Fibroblast of the conjunctiva (primary cell): Measurements from ENCODE around the gene PAXX.

Experiments
- DNase-seq: peaks from one replicate; pipeline ENCODE4 v3.0.0-alpha.2; 2010; ENCODE audit warnings: low read depth

The PAXX gene

GRCh38 chr9:136952876-136953770 is 39.1 kb upstream of the PAXX start:
- DNase-seq, result no peak

- DNase-seq, result no peak
These were observed 38.4 kb upstream of the PAXX start for GRCh38 chr9:136953771-136954269.

- DNase-seq, result no peak
These were observed 37.7 kb upstream of the PAXX start for GRCh38 chr9:136954270-136955083.

GRCh38 chr9:136955202-136955942 is 36.9 kb upstream of the PAXX start:
- DNase-seq, result no peak

GRCh38 chr9:136955943-136956335 is 36.3 kb upstream of the PAXX start:
- DNase-seq, result no peak

DNA sequence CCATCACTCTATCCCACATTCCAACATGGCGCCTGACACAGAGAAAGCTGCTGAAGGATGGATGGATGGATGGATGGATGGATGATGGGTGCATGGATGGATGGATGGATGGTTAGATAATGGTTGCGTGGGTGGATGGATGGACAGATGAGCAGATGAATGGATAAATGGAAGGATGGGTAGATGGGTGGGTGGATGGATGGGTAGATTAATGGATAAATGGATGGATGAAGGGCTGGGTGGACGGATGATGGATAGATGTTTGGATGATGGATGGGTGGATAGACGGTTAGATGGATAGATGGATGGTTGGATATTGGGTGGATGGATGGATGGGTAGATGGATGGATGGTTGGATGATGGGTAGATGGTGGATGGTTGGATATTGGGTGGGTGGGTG is 35.6 kb upstream of the PAXX start:
- no peak for DNase-seq

DNA sequence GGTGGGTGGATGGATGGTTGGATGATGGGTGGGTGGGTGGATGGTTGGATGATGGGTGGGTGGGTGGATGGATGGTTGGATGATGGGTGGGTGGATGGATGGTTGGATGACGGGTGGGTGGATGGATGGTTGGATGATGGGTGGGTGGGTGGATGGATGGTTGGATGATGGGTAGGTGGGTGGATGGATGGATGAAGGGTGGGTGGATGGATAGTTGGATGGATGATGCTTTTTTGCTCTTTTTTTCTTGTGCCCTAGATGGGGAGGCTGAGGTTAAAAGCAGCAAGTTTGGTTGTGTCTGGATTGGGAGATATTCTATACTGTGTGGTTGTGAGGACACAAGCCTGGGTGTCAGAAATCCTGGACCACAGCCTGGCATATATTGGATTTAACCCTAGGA is 34.8 kb upstream of the PAXX start:
- no peak for DNase-seq

DNA sequence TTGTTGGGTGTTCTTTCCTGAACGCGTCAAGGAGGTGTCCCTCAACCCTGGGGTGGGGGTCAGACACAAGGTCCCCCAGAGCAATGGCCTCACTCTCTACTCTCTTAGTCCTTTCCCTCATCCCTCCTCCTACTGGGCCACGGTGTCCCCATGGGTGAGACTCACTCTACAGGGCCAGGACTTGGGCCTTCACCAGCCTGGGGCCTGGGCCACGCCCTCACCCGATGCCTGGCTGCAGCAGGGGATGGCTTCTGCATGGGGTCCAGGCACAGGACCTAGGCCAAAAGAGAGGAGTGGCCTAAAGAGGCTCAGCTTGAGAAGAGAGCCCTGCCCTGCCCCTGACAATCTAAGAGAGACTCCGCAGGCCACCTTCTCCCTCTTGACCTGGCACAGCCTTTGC is 34.3 kb upstream of the PAXX start:
- DNase-seq, result no peak

DNA sequence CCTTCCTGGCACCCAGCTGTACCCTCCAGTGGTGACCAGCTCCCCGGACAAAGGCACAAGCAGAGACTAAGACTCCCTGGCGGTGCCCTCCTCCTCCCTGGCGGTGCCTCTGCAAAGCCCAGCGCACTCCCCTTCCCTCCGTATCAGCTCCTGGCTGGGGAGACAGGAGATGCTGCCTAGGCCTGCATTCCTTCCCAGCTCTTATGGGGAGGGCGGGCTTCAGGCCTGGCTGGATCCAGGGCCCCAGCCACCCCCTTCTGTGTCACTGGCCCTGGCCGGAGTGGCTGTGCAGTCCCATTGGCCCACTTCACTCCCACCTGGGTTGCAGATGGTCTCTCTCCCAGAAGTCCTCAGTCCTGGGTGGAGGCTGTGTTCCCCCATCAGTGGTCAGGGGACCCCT is 33.7 kb upstream of the PAXX start:
- no peak for DNase-seq

- DNase-seq, result no peak
These were observed 33.0 kb upstream of the PAXX start for GRCh38 chr9:136958898-136959850.

- no peak for DNase-seq
These were observed 31.8 kb upstream of the PAXX start for GRCh38 chr9:136960212-136960937.

- DNase-seq, result no peak
These were observed 31.3 kb upstream of the PAXX start for GRCh38 chr9:136960938-136961275.

DNA sequence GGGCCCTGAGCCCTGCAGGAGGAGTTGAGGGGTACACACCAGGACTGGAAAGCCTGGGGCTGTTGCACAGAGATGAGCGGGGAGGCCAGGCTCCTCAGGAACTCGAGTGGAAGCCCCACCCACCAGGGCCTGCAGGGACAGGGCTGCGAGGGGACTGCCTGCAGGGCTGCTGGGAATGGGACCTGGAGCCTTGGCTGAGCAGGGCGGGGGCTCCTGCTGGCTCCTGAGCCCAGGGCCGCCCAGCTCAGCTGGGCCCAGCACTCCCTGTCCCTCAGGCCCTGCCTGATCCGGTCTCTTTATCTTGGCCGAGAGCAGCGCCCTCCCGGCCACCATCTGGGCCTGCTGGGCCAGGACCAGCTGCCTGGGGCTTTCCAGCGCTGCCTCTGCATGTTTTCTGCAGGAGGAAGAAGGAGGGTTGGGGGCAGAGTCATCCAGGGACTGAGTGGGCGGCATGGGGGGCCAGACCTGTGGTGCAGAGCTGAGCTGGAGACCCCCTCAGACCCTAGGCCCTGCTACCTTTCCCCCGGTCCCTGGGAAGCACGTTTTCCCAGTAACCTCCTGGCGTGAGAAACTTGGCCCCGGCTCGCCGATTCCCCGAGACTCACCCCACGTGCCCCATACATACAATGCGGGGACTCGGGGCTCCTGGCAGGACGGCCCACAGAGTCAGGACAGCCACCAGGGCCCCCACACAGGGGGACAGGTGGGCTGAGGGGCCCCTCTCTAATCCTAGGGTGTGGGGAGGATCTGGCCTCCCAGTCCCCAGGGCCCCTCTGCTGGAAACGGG is 30.8 kb upstream of the PAXX start:
- no peak for DNase-seq

- no peak for DNase-seq
These were observed 30.1 kb upstream of the PAXX start for GRCh38 chr9:136962163-136962562.

DNA sequence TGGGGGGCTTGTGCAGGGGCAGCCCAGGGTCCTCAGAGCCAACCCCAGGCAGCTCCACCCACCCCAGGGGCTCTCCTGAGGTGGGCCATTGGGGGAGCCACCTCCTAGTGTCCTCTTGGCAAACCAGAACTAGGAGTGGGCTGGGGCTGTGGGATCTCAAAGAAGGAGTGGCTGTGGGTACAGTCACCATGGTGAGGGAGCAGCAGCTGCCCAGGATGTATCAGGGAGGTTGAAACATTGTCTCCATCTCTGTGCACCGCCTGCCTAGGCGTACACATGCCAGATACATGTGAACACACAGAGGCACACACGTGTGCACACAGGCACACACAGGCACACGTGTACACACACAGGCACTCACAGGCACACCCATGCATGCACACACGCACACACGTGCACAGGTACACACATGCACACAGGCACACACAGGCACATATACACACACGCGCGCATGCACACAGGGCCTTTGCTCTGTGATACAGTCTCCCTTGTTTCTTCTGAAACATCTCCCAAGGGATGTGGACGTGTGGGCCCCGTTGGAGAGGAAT is 29.4 kb upstream of the PAXX start:
- DNase-seq, result no peak

GRCh38 chr9:136963341-136963740 is 28.9 kb upstream of the PAXX start:
- no peak for DNase-seq

DNA sequence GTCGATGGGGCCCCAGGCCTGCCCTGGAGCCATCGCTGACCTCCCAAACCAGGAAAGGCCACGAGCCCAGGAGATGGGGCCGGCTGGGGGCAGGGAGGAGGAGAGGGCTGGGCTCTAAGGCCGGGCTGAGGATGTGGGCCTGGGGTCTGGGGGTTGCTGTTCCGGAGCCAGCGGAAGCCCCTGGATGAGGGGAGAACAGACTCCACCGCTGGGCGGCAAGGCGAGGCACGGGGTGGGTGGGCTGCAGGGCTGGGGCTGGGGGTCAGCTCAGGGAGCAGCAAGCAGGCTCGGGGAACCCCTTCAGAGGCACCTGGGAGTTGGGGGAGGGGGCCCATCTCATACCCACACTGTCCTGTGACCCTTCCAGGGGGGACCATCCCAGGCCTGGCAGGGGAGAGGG is 28.5 kb upstream of the PAXX start:
- DNase-seq, result no peak

GRCh38 chr9:136964171-136964689 is 28.0 kb upstream of the PAXX start:
- DNase-seq, result no peak

DNA sequence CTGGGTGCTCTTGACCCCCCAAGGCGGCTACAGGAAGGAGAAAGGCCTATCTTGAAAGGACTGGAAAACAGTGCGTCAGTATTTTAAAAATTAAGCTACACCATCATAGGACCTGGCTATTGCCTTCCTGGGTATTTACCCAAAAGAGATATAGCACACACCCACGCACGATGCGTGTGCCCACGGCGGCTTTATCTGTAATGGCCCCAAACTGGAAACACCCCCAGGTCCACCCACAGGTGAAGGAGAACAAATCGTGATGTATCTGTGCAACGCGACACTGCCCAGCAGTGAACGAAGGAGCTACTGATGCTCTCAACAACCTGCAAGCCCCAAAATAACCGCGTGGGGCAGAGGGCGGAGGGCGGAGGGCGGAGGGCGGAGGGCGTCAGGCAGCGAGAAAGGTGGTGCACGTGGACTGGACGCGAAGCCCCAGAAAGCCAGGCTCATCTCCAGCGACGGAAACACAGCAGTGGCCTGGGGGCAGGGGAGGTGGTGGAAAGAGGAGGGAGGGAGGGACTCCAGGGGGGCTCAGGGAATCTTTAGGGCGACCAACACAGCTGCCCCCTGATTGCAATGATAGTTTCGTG is 27.3 kb upstream of the PAXX start:
- no peak for DNase-seq
